ENCODE measurements around the gene APOBR.
"Not testable (repeated sequence)": the region's sequence is repeated elsewhere in the genome, so short reads cannot be mapped to it uniquely, and the experiment has no call there.

Gene APOBR

DNA sequence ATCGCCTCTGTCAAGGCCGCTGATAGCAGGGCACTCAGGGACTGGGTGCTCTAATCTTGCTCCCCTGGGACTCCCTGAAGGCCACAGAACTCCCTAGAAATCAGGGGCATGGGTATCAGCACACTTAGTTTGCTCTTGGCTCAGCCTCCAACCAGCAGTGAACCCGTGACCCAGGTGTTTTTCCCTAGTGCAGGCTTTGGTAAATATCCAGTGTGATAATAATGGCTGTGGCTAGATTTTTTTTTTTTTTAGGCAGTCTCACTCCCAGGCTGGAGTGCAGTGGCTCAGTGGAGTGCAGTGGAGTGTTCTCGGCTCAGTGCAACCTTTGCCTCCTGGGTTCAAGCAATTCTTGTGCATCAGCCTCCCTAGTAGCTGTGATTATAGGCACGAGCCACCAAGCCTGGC is 34.0 kb downstream of the APOBR start:
- DNase-seq = no peak

DNA sequence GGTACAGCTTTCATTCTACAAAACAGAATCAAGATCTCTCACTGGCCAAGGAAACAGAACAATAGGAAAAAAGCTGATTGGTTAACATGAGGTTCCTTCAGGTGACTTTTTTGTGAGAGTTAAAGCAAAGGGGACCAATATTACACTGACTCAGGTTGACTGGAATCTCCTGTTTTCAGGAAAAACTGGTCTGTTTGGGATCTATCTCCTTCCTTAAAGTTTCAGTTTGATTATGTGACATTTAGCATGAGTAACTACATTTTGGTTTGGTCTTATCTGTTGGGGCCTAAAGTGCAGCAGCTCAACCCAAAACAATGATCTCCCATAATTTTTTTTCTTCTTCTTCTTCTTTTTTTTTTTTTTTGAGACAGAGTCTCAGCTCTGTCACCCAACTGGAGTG is 34.7 kb downstream of the APOBR start:
- no peak for DNase-seq

DNA sequence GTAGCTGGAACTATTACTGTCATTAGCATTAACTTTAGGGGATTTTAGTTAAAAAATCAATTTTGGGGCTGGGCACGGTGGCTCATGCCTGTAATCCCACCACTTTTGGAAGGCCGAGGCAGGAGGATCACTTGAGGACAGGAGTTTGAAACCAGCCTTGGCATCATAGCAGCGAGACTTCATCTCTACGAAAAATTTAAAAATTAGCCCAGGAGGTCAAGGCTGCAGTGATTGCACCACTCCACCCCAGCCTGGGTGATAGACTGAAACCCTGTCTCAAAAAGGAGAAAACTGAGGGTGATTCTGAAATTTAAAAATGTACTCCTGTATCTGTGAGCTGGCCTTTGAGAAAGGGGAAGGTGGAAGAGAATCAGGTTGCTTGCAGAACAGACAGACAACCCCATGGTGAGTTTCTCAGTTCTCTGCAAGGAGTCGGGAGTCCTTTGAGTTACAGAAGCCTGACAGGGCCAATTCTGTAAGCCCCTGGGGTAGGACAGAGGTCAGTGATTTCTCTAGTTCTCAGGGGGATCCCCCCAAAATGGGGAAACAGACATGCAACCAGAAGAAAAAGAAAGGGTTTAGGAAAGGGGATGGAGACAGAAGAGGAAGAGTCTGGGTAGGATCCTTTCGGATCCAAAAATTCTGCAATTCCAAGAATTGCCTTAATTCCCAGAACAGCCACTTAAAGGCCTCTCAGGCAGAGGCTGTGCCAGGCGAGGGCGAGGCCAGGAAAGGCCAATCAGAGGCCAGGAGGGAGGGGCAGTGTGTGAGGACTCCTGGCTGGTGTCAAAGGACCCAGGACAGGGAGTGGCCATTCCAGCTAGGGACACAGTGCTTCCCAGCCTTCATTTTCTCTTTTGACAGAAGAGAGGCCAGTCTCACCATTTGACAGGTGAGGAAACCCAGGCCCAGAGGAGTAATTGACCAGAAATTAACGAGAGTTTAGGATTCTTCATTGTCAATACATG is 37.6 kb downstream of the APOBR start:
- no peak for DNase-seq

DNA sequence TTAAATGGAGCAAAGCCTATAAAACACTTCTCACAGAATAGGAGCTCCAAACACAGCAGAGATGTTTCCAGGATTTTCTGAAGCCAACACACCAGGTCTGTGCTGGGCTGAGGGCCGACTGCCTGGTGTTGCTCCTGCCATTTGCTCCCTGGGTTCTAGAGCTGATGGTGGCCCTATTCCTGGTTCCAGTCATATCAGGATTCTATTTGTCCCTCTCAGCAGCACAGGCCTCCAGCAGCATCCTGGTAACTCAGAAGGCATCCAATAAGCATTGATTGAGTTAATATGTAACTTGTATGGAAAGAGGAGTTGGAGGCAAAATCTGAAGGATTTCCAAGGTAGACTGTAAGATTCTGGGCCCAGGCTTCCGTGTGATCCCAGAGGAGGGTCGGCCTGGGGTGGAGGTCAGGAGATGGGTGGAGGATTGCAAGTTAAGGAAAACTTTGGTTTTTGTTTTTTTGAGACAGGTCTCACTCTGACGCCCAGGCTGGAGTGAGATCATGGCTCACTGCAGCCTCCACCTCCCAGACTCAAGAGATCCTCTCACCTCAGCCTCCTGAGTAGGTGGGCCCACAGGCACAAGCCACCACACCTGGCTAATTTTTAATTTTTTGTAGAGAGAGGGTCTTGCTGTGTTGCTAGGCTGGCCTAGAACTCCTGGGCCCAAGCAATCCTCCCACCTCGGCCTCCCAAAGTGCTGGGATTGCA is 38.7 kb downstream of the APOBR start:
- DNase-seq = no peak

DNA sequence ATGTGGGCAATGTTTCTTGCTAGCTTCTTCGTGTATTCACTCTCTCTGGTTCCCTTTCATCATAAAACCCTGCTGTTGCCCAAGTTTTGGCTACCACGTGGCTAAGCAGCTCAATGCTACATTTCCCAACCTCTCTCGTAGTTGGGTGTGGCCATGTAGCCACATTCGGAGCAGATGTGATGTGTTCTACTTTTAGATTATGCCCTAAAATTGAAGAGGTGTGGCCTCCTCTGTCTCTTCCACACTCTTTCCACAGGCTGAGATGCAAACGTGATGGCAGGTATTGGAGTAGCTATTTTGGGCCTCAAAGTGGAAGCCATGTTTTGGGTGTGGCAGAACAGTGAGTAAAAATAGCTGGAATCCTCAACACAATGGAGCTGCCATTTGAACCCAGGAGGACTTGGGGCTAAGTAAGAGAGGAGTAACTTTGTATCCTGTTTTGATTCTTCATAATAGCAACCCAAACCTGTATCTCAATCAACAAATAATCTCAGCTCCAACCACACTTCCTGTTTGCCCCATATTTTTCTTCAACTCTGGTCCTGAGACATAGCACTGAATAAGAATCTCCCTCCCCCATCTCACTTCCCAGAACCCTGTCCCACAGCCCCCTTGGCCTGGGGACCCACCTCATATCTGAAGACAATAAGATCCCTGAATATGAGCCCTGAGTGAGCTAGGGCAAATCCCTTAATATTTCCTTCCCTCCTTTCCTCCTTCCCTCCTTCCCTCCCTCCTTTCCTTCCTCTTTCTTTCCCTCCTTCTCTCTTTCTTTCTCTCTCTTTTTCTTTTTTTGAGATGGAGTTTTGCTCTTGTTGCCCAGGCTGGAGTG is 40.3 kb downstream of the APOBR start:
- peak; percentile 80 for DNase-seq

DNA sequence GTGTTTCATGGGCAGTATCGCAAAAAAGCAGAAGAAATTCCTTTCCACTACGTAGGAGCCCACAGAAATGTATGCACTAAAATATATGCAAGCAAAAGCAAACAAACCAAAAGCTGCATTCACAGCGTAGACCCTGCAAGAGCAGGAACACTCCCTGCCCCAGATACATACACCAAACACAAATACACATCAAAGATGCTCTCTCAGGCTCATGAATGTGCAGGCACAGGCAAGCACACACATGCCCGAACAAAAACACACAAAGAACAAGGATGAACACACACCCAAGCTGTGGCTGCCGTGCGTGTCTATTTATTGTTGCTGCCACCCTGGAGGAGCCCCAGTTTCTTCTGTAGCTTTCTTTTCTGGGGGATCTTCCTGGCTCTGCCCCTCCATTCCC is 42.6 kb downstream of the APOBR start:
- no peak for DNase-seq

DNA sequence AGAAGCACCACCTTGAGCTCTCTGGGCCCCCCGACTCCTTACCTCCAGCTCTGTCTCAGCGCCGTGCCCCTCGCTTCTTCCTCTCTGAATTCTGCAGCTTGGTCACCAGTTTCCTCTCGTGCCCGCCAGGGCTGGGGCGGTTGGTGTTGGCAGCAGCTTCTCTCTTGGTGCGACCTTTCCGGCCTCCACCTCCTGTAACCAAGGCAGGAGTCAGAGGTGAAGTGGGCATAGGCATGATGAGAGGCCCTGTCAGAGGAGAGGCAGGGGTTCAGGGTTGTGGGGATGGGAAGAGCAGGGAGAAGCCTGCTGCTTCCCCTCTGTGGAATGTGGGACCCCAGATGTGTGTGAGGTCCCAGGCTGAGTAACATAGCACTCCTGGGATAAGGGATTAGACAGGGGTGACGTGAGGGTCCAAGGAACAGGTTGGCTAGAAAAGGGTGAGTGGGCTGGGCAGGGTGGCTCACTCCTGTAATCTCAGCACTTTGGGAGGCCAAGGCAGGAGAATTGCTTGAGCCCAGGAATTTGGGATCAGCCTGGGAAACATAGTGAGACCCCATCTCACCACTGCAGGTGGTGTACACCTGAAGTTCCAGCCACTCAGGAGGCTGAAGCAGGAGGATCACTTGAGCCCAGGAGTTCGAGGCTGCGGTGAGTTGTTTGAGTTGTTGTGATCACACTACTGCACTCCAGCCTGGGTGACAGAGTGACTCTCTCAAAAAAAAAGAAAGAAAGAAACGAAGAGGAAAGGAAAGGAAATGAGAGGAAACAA is 43.7 kb downstream of the APOBR start:
- DNase-seq = no peak

DNA sequence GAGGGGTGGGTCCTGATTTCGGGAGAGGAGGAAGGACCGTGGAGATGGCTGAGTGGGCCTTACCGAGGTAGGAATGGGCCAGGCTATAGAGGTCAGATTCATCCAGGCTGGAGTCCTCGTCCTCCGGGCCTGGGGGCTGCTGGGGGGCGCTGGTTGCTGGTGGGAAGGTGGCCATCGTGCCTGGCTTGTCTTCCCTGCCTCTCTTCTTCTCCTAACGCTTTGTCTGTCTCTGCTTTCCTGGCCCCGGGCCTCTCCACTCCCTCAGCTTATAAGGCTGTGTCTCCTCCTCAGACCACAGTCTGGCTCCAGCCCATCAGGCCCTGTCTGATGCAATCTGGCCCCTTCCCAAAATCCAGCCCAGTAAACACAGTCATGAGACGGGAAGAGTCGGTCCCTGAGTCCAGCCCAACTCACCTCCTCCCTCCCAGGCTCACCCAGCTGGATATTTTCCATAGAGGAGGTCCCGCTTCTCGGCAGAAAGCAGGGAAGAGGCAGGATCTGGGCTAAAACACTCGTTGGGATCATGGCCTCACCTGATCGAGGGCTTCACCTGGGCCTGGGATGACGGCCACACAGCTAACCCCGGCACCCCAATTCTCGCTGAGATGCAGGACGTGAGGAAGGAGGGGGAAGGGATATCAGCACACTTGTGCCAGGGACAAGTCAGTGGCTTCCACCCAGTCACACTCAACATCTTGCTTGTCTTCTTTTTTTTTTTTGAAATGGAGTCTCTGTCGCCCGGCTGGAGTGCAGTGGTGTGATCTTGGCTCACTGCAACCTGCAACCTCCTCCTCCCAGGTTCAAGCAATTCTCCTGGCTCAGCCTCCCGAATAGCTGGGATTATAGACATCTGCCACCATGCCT is 44.5 kb downstream of the APOBR start, which contains the start of gene NUPR1:
NUPR1 (minus strand) TSS at position 242 of the 864 bp plus-strand sequence; CDS start at position 175, 67 bp downstream.
- no peak for DNase-seq

DNA sequence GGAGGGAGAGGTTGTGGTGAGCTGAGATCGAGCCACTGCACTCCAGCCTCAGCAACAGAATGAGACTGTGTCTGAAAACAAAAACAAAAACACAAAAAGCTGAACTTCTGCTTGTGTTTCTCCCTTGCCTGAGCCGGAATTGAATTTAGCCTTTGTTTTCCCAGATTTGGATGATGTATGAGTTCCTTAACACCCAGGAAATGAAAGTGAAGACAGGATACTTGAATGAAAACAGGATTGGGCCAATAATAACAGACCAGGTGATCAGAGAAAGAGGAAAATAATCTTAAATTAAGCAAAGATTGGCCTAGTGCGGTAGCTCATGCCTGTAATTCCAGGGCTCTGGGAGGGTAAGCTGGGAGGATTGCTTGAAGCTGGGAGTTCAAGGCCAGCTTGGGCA is 45.9 kb downstream of the APOBR start:
- DNase-seq = no peak

DNA sequence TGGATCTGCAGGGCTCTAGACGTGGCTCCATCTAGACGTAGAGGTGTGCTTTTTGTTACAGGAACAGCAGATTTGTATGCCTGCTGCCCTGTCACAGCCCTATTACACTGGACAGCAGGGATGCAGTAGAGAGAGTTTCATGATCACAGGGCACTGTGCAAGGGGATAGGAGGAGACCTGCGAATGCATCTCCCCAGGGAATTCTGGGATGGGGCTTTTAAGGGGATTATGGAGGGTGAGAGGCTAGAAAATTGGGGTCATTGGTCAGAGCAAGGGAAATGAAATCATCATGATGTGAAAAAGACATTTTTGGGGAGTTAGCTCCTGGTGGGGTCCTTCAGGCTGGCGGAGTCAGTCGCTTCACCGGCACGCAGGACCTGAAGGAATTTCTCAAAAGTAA is 48.2 kb downstream of the APOBR start:
- DNase-seq = no peak

DNA sequence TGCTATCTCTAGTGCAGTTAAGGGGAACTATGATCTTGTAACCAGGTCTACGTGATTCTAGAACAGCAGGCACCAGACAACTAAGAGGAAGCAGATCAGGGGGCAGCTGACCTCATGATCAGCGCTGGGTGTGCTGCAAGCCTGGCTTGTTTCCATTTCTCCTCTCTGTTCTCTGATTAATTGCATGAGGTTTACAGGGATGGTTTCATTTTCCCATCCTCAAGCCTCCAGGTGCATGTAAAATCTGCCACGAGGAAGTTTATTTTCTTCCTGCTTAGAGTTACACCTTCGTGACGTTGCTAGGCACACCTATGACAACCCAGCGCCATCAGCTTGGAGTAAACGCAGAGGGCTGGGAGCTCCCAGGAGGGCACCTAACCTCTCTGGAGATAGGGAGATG is 48.6 kb downstream of the APOBR start:
- peak; percentile 55 for DNase-seq

DNA sequence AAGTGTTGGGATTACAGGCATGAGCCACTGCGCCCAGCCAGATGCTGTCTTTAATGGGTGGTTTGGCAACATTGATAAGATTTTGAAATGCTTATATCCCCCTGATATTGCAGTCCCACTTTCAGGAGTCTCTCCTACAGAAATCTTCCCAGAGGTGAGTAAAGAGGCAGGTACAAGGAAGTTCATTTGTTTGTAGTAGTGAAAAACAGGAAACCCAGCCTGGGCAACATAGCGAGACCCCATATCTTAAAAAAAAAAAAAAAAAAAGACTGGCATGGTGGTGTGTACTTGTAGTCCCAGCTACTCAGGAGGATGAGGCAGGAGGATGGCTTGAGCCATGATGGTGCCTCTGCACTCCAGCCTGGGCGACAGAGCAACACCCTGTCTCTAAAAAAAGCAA is 50.6 kb downstream of the APOBR start:
- no peak for DNase-seq

DNA sequence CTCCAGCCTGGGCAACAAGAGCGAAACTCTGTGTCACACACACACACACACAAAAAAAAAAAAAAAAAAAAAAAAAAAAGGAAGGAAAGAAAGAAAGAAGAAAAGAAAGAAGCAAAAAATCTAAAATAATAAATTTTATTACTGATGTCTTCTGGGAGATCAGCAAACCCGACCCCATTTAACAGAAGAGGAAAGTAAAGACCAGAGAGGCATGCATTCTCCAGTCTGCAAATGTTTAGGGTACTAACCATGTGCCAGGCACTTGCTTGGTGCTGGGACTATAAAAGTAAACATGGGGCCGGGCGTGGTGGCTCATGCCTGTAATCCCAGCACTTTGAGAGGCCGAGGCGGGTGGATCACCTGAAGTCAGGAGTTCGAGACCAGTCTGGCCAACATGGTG is 51.5 kb downstream of the APOBR start:
- not testable (repeated sequence) for DNase-seq

DNA sequence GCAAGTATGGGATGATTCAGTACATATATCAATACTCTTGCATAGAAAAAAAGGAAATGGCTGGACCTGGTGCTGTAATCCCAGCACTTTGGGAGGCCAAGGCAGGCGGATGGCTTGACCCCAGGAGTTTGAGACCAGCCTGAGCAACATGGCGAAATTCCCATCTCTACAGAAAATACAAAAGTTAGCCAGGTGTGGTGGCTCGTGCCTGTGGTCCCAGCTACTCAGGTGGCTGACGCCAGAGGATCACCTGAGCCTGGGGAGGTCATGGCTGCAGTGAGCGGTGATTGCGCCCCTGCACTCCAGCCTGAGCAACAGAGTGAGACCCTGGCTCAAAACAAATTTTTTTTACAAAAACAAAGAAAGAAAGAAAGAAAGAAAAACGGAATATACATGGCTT is 52.2 kb downstream of the APOBR start:
- DNase-seq = no peak

DNA sequence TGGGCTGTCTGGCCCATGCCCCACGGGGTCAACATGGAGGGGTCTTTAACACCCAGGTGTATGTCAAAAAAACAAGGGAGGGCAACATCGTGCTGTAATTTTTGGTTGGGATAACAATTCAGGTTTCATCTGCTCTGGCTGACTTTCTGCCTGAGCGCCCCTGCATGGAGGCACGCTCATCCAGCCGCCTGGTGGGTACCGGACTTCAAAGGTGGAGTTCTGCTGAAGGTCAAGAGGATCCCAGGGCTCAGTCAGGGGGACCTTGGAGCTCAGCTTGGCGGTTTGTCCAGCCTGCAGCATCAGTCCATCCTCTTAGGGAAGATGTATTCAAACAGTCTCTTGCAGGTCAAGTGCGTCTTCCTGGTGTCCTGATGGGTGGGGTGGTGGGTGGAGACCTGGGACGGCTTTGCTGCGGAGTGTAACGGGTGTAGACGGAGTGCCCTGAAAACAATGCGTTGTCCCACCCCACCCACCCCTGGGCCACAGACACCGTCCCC is 53.9 kb downstream of the APOBR start:
- no peak for DNase-seq

Data from GF-D8 (cell line).